Right cardiac atrium (tissue), 5 donors: ENCODE data around the gene MYH10. TPM values are rescaled to one million over a fixed set of nuclear protein-coding genes. Genes with fewer than 3 reads are reported as not detected.

Experiments
- ATAC-seq, 2 donors: fragments of 200-7000 bp; cut with Tn5 transposase; one replicate each; pipeline versions ENCODE4 v1.8.0 to v1.9.1; 2020; ENCODE audit warnings: moderate library complexity in 2 of 2, mild to moderate bottlenecking in 1 of 2
- DNase-seq, 3 donors: peaks; one replicate each; pipeline ENCODE4 v3.0.0-alpha.2; 2020
- H3K27ac ChIP-seq: one replicate; pipeline ENCODE4 v1.5.1; 2013; ENCODE audit warnings: mild to moderate bottlenecking, low read length, control low read depth, moderate library complexity
- H3K27me3 ChIP-seq: one replicate; pipeline ENCODE4 v1.6.1; 2013; ENCODE audit not compliant: control insufficient read depth, insufficient read depth
- H3K4me1 ChIP-seq: one replicate; pipeline ENCODE4 v1.6.1; 2013; ENCODE audit warnings: low read length; ENCODE audit not compliant: control insufficient read depth, insufficient read depth
- H3K4me3 ChIP-seq: one replicate; pipeline ENCODE4 v1.5.1; 2013; ENCODE audit warnings: low read length, control low read depth
- H3K9me3 ChIP-seq: one replicate; pipeline ENCODE4 v1.6.1; 2013; ENCODE audit warnings: low read length; ENCODE audit not compliant: control insufficient read depth
- WGBS: extraction: QIAGEN DNeasy Blood & Tissue Kit; methylation state at CpG from one replicate; pipeline ENCODE4 v1.1.7; 2013; 5-methylcytosine and 5-hydroxymethylcytosine counted together
- intact Hi-C, 4 donors: fragments of 100-400 bp; cut with DNase I; formaldehyde crosslinking; loops; one replicate each; pipeline versions ENCODE4 v1.11.0 to v1.14.0; 2022 to 2023
- polyA plus RNA-seq: library from polyadenylated mRNA; stranded (reverse); fragments of 200-250 nt; gene quantifications from one replicate; pipeline ENCODE4 v1.2.3, GENCODE V29; 2013
- total RNA-seq, 4 donors: library from RNA; stranded (reverse); fragmentation: NEBNext Ultra II Directional; extraction: Animal tissue kit (Norgen Biotek cat#: 25700); gene quantifications; one replicate each; pipeline ENCODE4 v1.2.1, GENCODE V29; 2021
- donor health status: healthy with polysubstance abuse.
- donor health status: DM: no; HTN: yes; CAD: no.
- donor health status: DM: no; HTN: no; CAD: no.
- donor health status: DM: no; HTN: yes; CAD: no; lungs with severe emphysema.
- donor health status: DM: yes; HTN: yes; CAD: no.

The MYH10 gene
- total and polyA plus RNA-seq, 5 donors, result 21.8 to 75.2 (median 58.4) TPM

DNA sequence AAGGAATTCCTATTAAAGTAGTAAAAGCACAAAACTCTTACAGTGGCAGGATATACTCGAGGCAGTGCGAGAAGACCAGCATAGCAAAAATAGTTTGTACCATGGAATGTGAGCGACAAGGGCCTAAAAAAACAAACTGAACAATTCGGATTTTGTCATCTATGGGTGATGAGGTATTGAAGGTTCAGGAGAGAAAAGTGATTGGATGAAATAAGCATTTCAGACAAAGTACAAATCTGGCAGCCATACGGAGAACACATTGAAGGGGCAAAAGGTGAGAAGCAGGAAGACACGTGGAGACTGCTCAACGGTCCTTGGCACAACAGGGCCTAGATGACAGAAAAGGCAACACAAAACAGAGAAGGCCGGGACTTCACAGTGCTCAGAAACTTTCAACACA lies 22.5 kb downstream of the MYH10 start:
- WGBS, result 34% methylated on average over 8 of the region's 8 CpGs
- intact Hi-C loops, result no loop called here
- peaks cover 14% of the 10 kb centered on the region for H3K4me1 ChIP-seq
- no peaks in the 10 kb centered on the region for H3K27me3 ChIP-seq
- H3K27ac ChIP-seq, result no peak overlapping the region
- H3K9me3 ChIP-seq, result no peaks in the 10 kb centered on the region
- H3K4me3 ChIP-seq, result no peak overlapping the region
- DNase-seq, result no peak
- no peak for ATAC-seq

DNA sequence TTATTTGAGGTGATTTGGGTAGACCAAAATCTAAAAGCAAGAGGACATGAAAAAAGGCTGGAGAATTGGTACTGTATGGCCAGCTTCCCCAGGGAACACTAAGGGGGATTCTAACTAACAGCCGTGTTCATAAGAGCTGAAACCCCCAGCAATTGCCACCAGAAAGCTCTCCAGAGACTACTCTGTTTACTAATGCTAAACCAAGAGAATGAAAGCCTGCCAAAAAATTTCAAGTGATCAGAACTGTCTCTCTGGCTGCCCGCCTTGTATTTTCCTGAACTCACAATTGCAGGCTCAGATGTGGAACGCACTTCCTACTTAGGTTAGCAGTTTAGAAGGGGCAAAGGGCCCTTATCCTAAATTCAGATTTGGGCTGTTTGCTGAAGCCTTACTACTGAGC lies 24.1 kb downstream of the MYH10 start:
- H3K4me1 ChIP-seq, result peaks cover 14% of the 10 kb centered on the region
- no peak overlapping the region for H3K4me3 ChIP-seq
- H3K27me3 ChIP-seq, result no peaks in the 10 kb centered on the region
- DNase-seq (no peak), ATAC-seq (peak; percentile 61 to 73)
- H3K27ac ChIP-seq, result peak overlapping the region; percentile 94
- H3K9me3 ChIP-seq, result no peaks in the 10 kb centered on the region
- intact Hi-C loops, result no loop called here
- WGBS, result 9% methylated on average over 3 of the region's 3 CpGs

DNA sequence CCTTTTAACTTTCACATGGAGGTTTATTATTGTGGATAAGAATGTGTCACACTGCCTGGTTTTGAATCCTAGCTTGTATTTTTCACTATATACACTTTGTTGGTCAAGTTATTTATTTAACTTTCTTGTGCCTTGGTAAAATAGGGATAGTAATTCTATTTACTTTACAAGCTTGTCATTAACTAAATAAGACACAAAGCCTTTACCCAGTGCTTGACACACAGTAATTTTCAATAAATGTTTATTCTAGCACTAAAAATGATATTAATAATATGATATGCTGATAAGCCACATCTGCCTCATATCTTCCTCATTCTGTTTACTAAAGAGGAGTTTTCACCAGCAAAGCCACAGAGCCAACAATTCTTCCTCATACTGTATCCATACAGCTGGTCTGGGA lies 27.8 kb downstream of the MYH10 start:
- Histone ChIP-seq H3K9me3 (no peaks in the 10 kb centered on the region), H3K4me1 (peaks cover 4% of the 10 kb centered on the region), H3K4me3 (no peak overlapping the region), H3K27me3 (no peaks in the 10 kb centered on the region), H3K27ac (no peak overlapping the region)
- ATAC-seq (no peak), DNase-seq (no peak)
- intact Hi-C loops, result no loop called here

DNA sequence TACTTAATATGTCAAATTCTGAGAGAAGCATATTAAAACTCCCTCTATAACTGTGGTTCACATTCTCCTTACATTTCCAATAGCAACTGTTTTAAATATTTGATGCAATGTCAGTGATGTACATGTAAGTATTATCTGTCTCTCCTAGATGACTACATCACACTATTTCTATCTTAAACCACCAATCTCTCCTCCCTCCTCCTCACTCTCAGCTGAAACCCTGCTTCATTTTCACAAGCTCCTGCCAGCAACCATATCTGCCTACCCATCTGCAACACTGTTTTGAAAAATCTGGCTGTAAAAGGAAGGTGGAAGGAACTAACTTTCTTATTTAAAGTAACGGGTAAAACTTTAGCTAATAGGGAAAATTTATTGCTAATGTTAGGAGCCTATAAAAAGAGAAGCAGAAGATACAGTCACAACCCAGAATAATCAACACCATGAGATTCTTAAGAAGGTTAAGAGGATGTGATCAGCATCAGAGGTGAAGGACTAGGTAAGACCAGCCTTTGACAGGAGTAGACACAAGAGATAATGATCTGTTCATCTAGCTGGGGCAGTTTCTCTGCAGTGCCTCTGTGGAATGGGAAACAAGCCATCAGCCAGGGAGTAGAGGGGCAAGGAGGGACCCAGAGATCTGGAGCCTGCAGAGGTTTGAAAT lies 31.0 kb downstream of the MYH10 start:
- intact Hi-C loops, result no loop called here
- no peak for ATAC-seq
- DNase-seq, result no peak
- WGBS, result 81% methylated on average over 1 of the region's 1 CpG
- Histone ChIP-seq H3K27me3 (no peaks in the 10 kb centered on the region), H3K4me1 (no peaks in the 10 kb centered on the region), H3K27ac (no peak overlapping the region), H3K9me3 (no peaks in the 10 kb centered on the region), H3K4me3 (no peak overlapping the region)

DNA sequence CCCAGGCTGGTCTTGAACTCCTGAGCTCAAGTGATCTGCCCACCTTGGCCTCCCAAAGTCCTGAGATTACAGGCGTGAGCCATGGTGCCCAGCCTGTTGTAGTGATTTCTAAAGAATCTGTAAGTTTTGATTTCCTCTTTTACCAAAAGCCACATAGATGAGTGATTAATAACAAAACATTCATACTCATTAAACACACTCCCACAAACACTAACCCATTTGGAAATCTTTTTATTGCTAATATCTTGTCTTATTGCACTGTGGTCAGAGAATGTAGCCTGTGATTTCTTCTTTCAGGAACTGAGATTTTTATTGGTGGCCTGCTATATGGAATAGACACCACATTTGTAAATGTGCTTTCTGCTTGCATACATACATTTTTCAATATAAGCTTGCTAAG lies 31.6 kb downstream of the MYH10 start:
- no peak for DNase-seq
- intact Hi-C loops, result no loop called here
- Histone ChIP-seq H3K4me1 (no peaks in the 10 kb centered on the region), H3K9me3 (no peaks in the 10 kb centered on the region), H3K27me3 (no peaks in the 10 kb centered on the region), H3K4me3 (no peak overlapping the region), H3K27ac (no peak overlapping the region)
- 94% methylated on average over 1 of the region's 1 CpG for WGBS
- no peak for ATAC-seq

DNA sequence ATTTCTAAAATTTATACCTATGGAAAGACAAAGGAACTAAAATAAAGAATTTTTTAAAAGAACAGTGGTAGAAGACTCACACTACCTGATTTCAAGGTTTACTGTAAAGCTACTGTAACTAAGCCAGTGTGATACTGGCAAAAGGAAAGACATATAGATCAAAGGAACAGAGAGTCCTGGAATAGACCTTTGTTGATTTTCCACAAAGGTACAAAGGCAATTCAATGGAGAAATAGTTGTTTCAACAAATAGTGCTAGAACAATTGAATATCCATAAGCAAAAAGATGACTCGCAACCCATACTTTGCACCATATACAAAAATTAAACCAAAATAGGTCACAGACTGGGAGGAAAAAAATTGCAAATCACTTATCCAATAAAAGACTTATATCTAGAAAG lies 36.7 kb downstream of the MYH10 start:
- ATAC-seq, result no peak
- 95% methylated on average over 1 of the region's 1 CpG for WGBS

DNA sequence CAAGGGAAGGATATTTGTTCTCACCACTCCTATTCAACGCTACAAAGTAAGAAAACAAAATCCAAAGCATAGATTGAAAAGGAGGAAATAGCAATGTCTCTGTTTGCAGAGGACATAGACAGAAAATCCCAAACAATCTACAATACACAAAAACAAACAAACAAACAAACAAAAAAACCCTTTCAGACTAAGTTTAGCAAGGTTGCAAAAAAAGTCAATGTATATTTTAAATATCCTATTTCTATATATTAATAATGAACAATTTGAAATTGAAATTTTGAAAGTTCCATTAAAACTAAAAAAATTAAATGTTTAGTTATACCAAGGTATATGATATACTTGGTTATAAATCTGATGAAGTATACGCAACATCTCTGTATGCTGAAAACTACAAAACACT lies 37.2 kb downstream of the MYH10 start:
- 91% methylated on average over 2 of the region's 2 CpGs for WGBS
- no peak for ATAC-seq

More for the DNA sequence above, 36.7 kb downstream of the MYH10 start:
- Histone ChIP-seq H3K4me1 (no peaks in the 10 kb centered on the region), H3K27ac (no peak overlapping the region), H3K4me3 (no peak overlapping the region), H3K9me3 (no peaks in the 10 kb centered on the region), H3K27me3 (no peaks in the 10 kb centered on the region)
- intact Hi-C loops, result no loop called here
- no peak for DNase-seq

DNA sequence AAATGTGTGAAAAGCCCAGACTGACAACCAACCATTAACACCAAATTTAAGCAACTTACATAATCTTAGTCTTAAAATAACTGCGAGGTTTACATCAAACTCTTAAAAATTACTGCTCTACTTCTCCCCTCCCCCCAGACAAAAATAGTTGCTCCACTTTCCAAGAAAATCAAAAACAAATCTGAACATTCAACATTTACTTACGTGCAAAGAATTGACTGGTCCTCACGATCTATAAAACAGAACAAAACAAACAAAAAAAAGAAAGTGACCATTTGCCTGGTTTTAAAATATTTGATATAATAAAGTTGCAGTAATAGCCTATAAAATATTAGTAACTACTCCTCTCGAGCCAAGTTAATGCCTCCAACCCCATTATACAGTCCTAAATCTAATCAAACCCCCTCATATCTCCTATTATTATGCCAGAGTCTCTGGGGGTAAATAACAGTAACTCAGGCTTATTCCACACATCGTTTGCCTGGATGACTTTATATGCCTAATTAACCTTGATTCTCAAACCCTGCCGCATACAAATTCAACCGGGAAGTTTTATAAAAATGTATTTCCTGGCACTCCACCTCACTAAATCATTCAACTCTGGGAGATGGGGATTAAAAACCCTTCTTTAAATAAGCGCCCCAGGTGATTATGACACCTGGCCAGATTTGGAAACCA lies 41.5 kb downstream of the MYH10 start:
- Histone ChIP-seq H3K4me3 (no peak overlapping the region), H3K27me3 (no peaks in the 10 kb centered on the region), H3K27ac (no peak overlapping the region), H3K9me3 (no peaks in the 10 kb centered on the region), H3K4me1 (no peaks in the 10 kb centered on the region)
- intact Hi-C loops, result no loop called here
- DNase-seq, result no peak
- WGBS, result 60% methylated on average over 8 of the region's 8 CpGs
- no peak for ATAC-seq

More for the DNA sequence above, 37.2 kb downstream of the MYH10 start:
- no peak for DNase-seq
- Histone ChIP-seq H3K9me3 (no peaks in the 10 kb centered on the region), H3K27me3 (no peaks in the 10 kb centered on the region), H3K27ac (no peak overlapping the region), H3K4me3 (no peak overlapping the region), H3K4me1 (no peaks in the 10 kb centered on the region)
- intact Hi-C loops, result no loop called here

DNA sequence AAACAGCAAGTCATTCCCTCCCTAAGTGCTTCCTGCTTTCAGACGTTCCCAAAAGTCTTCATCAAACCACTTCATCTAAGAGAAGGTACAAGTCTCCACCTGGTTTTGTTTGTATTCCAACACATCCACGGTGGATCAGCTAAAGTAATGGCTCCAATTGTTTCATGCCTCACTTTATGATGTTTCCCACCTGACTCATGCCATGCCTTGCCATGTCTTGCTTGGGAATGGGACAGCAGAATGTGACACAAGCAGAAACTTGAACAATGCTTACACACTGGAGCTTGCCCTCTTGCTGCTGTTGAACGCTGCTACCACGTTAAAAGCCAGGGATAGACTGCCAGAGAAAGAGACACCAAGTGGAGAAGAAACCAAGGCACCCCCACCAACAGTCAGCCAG lies 43.8 kb downstream of the MYH10 start:
- Histone ChIP-seq H3K27me3 (no peaks in the 10 kb centered on the region), H3K4me1 (no peaks in the 10 kb centered on the region), H3K27ac (no peak overlapping the region), H3K9me3 (no peaks in the 10 kb centered on the region), H3K4me3 (no peak overlapping the region)
- ATAC-seq (no peak), DNase-seq (no peak)
- WGBS, result 83% methylated on average over 4 of the region's 4 CpGs
- intact Hi-C loops, result no loop called here

DNA sequence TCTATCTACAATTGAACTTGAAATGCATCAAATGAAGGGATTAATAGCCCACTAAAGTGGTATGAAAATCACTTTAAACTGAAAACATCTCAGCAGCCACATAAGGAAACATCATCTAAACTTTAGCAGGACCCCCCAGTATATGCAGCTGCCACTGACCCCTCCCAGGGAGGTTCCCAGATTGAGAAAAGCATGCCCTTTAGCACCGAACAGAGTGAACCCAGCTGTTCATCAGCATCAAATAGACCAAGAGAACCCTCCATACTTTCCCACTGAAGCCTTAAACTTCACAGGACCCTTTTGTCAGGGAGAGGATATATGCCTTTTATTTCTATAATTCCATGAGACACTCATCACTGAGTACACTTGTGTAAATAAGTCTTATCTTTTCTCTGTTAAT lies 44.6 kb downstream of the MYH10 start:
- Histone ChIP-seq H3K27ac (no peak overlapping the region), H3K4me1 (peaks cover 3% of the 10 kb centered on the region), H3K9me3 (no peaks in the 10 kb centered on the region), H3K4me3 (no peak overlapping the region), H3K27me3 (no peaks in the 10 kb centered on the region)
- intact Hi-C loops, result no loop called here
- ATAC-seq (no peak), DNase-seq (no peak)
- WGBS, result 63% methylated on average over 1 of the region's 1 CpG

DNA sequence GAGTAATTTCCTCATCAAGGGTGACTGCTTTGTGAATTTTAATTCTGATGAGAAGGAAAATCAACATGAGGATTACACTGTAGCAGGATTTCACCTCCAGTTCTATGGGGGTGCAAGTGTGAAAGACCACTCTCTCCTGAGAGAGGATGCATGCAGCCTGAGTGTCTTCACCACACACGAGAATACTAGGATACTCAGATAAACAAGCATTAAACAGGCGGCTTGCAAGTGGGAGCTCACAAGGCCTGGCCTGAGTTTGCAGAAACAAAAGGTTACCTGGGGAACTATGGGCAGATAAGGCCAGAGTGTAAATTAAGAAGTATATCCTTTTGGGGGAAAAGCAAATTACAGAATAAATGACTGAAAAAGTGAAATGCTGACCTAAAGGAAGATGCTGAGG lies 46.6 kb downstream of the MYH10 start:
- Histone ChIP-seq H3K27me3 (no peaks in the 10 kb centered on the region), H3K4me1 (peaks cover 4% of the 10 kb centered on the region), H3K4me3 (no peak overlapping the region), H3K9me3 (no peaks in the 10 kb centered on the region), H3K27ac (no peak overlapping the region)
- WGBS, result 58% methylated on average over 2 of the region's 2 CpGs
- DNase-seq (no peak), ATAC-seq (no peak)
- intact Hi-C loops, result no loop called here
